NOMO-1 treated with dmso at 0.1 percent for 144 hours (cell line): ENCODE results near the gene FDX1.
"Not testable (repeated sequence)": the region's sequence is repeated elsewhere in the genome, so short reads cannot be mapped to it uniquely, and the experiment has no call there.

Experiments
- DNase-seq: peaks from one replicate; lab custom pipeline; 2025; ENCODE audit not compliant: unreplicated experiment; lab: John Stamatoyannopoulos, UW

FDX1 gene

GRCh38 chr11:110429731-110430266, at the start of gene FDX1:
TSS of gene FDX1 (plus strand) at chr11:110429948. CDS start at chr11:110430121, 173 bp downstream.
- peak; percentile 72 for DNase-seq

- DNase-seq, result no peak
Observed at GRCh38 chr11:110380836-110381622, 48.7 kb upstream of the FDX1 start.

GRCh38 chr11:110388231-110388630, 41.5 kb upstream of the FDX1 start:
- DNase-seq, result not testable (repeated sequence)

- DNase-seq, result no peak
Observed at GRCh38 chr11:110389965-110390364, 39.8 kb upstream of the FDX1 start.

GRCh38 chr11:110392056-110392455, 37.7 kb upstream of the FDX1 start:
- no peak for DNase-seq

- not testable (repeated sequence) for DNase-seq
Observed at GRCh38 chr11:110397668-110398286, 32.0 kb upstream of the FDX1 start.

- DNase-seq, result not testable (repeated sequence)
Observed at GRCh38 chr11:110403585-110403984, 26.2 kb upstream of the FDX1 start.

- DNase-seq, result not testable (repeated sequence)
Observed at GRCh38 chr11:110405636-110406035, 24.1 kb upstream of the FDX1 start.

GRCh38 chr11:110407315-110407714, 22.4 kb upstream of the FDX1 start:
- no peak for DNase-seq

- no peak for DNase-seq
Observed at GRCh38 chr11:110409174-110409573, 20.6 kb upstream of the FDX1 start.

GRCh38 chr11:110410651-110411050, 19.1 kb upstream of the FDX1 start:
- no peak for DNase-seq

GRCh38 chr11:110415081-110415480, 14.7 kb upstream of the FDX1 start:
- no peak for DNase-seq

GRCh38 chr11:110421658-110422057, 8.1 kb upstream of the FDX1 start:
- not testable (repeated sequence) for DNase-seq

GRCh38 chr11:110422306-110422905, 7.3 kb upstream of the FDX1 start:
- no peak for DNase-seq

GRCh38 chr11:110424775-110425444, 4.8 kb upstream of the FDX1 start:
- DNase-seq, result no peak

- no peak for DNase-seq
Observed at GRCh38 chr11:110425751-110426545, 3.8 kb upstream of the FDX1 start.

GRCh38 chr11:110428040-110428439, 1.7 kb upstream of the FDX1 start:
- no peak for DNase-seq

GRCh38 chr11:110428956-110429730, 605 bp upstream of the FDX1 start:
- no peak for DNase-seq

GRCh38 chr11:110430267-110431050, 711 bp downstream of the FDX1 start:
- DNase-seq, result no peak
